GM12864 (cell line): ENCODE data around the gene TGFBR3.

Source experiments
- DNase-seq: peaks from one replicate; pipeline ENCODE4 v3.0.0-alpha.2; 2011; ENCODE audit warnings: low read depth
- H3K4me3 ChIP-seq: 2 replicates; pipeline ENCODE4 v1.5.1; 2011; ENCODE audit warnings: mild to moderate bottlenecking, low read depth, low read length, control low read depth
- CTCF ChIP-seq: IDR thresholded peaks from 2 replicates; pipeline ENCODE4 v1.5.1; 2011; ENCODE audit warnings: low read depth, mild to moderate bottlenecking, moderate library complexity, low read length, control low read depth, inconsistent platforms; ENCODE audit errors: missing control alignments

TGFBR3 gene

GRCh38 chr1:91696321-91696720 is 189.6 kb downstream of the TGFBR3 start:
- no peak for TF ChIP-seq CTCF
- H3K4me3 ChIP-seq: no peak overlapping the region
- no peak for DNase-seq

- no peak overlapping the region for H3K4me3 ChIP-seq
- no peak for TF ChIP-seq CTCF
- no peak for DNase-seq
Measured at GRCh38 chr1:91693557-91693956, 192.4 kb downstream of the TGFBR3 start.

- no peak overlapping the region for H3K4me3 ChIP-seq
- TF ChIP-seq CTCF: no peak
- no peak for DNase-seq
Measured at GRCh38 chr1:91691525-91691924, 194.4 kb downstream of the TGFBR3 start.

- H3K4me3 ChIP-seq: no peak overlapping the region
- TF ChIP-seq CTCF: no peak
- DNase-seq: no peak
Measured at GRCh38 chr1:91689641-91690481, 196.1 kb downstream of the TGFBR3 start.

GRCh38 chr1:91687452-91687851 is 198.5 kb downstream of the TGFBR3 start:
- H3K4me3 ChIP-seq: no peak overlapping the region
- no peak for DNase-seq
- no peak for TF ChIP-seq CTCF

GRCh38 chr1:91685994-91686393 is 200.0 kb downstream of the TGFBR3 start:
- H3K4me3 ChIP-seq: no peak overlapping the region
- TF ChIP-seq CTCF: no peak
- DNase-seq: no peak

- DNase-seq: no peak
- no peak for TF ChIP-seq CTCF
- no peak overlapping the region for H3K4me3 ChIP-seq
Measured at GRCh38 chr1:91684481-91685196, 201.3 kb downstream of the TGFBR3 start.
